Measurements from ENCODE around the gene POMGNT2.

The POMGNT2 gene

DNA sequence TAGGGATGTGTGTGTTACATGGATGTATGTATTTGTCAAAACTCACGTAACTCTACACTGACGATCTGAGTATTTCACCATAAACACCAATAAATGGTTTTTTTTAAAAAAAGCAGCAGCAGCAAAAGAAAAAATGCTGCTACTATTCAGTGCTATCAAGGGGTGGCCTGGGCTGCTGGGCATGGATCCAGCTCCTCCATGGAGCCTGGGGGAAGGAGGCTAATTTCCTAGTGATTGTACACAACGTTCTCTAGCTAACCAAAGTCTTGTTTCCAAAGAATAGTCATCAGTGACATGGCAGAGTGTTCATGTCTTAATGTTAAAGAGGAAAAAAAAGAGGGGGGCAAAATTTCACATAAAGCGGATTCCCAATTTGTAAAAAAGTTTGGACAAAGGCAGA, 29.0 kb downstream of the POMGNT2 start:
- Histone ChIP-seq H3K4me3 (ENCODE audit: low read length in 2 of 2) (no peak overlapping the region), H2AFZ (ENCODE audit: low read length) (no peak overlapping the region), H3K23ac (ENCODE audit: low read depth, low read length, poor library complexity) (no peak overlapping the region), H4K91ac (ENCODE audit: low read depth, low read length, poor library complexity) (no peak overlapping the region), H2BK12ac (ENCODE audit: low read length) (no peak overlapping the region), H3K36me3 (replicated peaks in 1 of 2; ENCODE audit: control insufficient read depth in 2 of 2, insufficient read depth in 2 of 2, low read length in 2 of 2) (peaks cover 22 to 25% of the 10 kb centered on the region in 2 donors), H3K4me1 (ENCODE audit: control insufficient read depth in 2 of 2, insufficient read depth in 1 of 2, low read depth in 1 of 2, low read length in 2 of 2) (no peaks in the 10 kb centered on the region), H3K27me3 (ENCODE audit: control insufficient read depth in 3 of 3, insufficient read depth in 3 of 3, low read depth in 1 of 3, low read length in 3 of 3) (no peaks in the 10 kb centered on the region), H3K4me2 (ENCODE audit: insufficient read depth, low read length, poor library complexity, severe bottlenecking) (no peak overlapping the region), H2BK120ac (ENCODE audit: low read depth, low read length) (no peak overlapping the region), H3K14ac (ENCODE audit: low read length) (no peak overlapping the region), H2BK5ac (ENCODE audit: low read length) (no peak overlapping the region), H2AK5ac (ENCODE audit: low read depth, low read length) (no peak overlapping the region), H3K9me3 (replicated peaks in 1 of 2; ENCODE audit: control insufficient read depth in 2 of 2, insufficient read depth in 1 of 2, low read depth in 1 of 2, low read length in 2 of 2) (peaks cover 0 to 16% of the 10 kb centered on the region in 2 donors), H3K79me1 (ENCODE audit: low read depth, low read length) (no peaks in the 10 kb centered on the region), H3K9ac (ENCODE audit: low read depth, low read length, poor library complexity) (no peak overlapping the region), H3K18ac (ENCODE audit: low read length) (no peak overlapping the region), H2BK15ac (ENCODE audit: low read length) (no peak overlapping the region), H3K4ac (ENCODE audit: low read length) (no peak overlapping the region), H3K27ac (replicated peaks; ENCODE audit: low read length) (no peak overlapping the region), H4K8ac (ENCODE audit: low read depth, low read length) (no peak overlapping the region)
- DNase-seq (ENCODE audit: low spot score) = no peak
- WGBS, 2 donors (ENCODE audit: extremely low coverage in 2 of 2, insufficient read length in 2 of 2, insufficient replicate concordance in 1 of 2) = no CpG with 5 or more reads among the region's 4 CpGs

DNA sequence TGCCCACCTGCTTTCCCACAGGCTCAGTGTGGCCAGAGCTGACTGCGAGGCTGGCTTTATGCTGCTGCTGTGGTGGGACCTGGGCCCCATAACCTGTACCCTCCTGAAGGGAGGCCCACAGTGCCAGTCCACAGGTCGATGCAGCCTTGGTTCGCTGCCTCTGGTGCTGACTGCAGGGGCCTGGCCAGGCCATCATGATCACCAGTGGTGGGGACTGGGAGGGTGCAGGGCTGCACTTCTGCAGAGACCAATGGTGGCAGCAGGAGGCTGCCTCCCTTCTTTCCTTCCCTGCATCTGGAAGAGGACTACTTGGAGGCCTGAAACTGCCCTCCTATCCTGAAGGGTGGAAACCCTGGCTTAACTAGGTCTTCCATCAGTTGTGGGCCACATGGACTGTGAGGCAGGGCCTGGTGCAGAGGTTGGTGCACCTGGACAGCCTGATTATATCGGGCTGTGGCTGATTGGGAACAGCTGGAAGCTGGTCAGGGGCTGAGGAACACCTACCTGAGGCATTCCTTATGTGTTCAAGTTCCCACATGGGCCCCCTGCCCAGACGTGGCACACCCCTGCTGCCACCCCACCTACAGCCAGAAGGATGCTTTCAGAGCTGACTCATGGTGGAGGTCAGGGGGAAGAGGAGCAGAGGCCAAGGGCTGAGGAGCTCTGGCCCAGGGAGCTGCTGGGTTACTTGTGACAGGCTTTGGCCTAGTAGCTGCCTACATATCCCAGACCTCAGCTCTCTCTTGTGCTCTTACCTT, 29.8 kb downstream of the POMGNT2 start:
- H2AK5ac ChIP-seq (ENCODE audit: low read depth, low read length) = no peak overlapping the region
- peaks cover 20 to 24% of the 10 kb centered on the region in 2 donors for H3K36me3 ChIP-seq (replicated peaks in 1 of 2; ENCODE audit: control insufficient read depth in 2 of 2, insufficient read depth in 2 of 2, low read length in 2 of 2)
- H3K4me2 ChIP-seq (ENCODE audit: insufficient read depth, low read length, poor library complexity, severe bottlenecking) = no peak overlapping the region
- H3K14ac ChIP-seq (ENCODE audit: low read length) = peak overlapping the region; percentile 60
- no CpG with 5 or more reads among the region's 5 CpGs for WGBS, 2 donors (ENCODE audit: extremely low coverage in 2 of 2, insufficient read length in 2 of 2, insufficient replicate concordance in 1 of 2)
- no peak overlapping the region for H2BK120ac ChIP-seq (ENCODE audit: low read depth, low read length)
- H3K18ac ChIP-seq (ENCODE audit: low read length) = no peak overlapping the region
- DNase-seq (ENCODE audit: low spot score) = no peak
- H3K27ac ChIP-seq (replicated peaks; ENCODE audit: low read length) = no peak overlapping the region
- H2BK5ac ChIP-seq (ENCODE audit: low read length) = no peak overlapping the region
- no peak overlapping the region for H3K4me3 ChIP-seq (ENCODE audit: low read length in 2 of 2)
- H4K91ac ChIP-seq (ENCODE audit: low read depth, low read length, poor library complexity) = no peak overlapping the region
- no peak overlapping the region for H2BK15ac ChIP-seq (ENCODE audit: low read length)
- no peaks in the 10 kb centered on the region for H3K4me1 ChIP-seq (ENCODE audit: control insufficient read depth in 2 of 2, insufficient read depth in 1 of 2, low read depth in 1 of 2, low read length in 2 of 2)
- H2AFZ ChIP-seq (ENCODE audit: low read length) = no peak overlapping the region
- no peak overlapping the region for H3K4ac ChIP-seq (ENCODE audit: low read length)
- H3K27me3 ChIP-seq (ENCODE audit: control insufficient read depth in 3 of 3, insufficient read depth in 3 of 3, low read depth in 1 of 3, low read length in 3 of 3) = no peaks in the 10 kb centered on the region
- no peaks in the 10 kb centered on the region for H3K79me1 ChIP-seq (ENCODE audit: low read depth, low read length)
- H3K23ac ChIP-seq (ENCODE audit: low read depth, low read length, poor library complexity) = peak overlapping the region; percentile 83
- peaks cover 0 to 11% of the 10 kb centered on the region in 2 donors for H3K9me3 ChIP-seq (replicated peaks in 1 of 2; ENCODE audit: control insufficient read depth in 2 of 2, insufficient read depth in 1 of 2, low read depth in 1 of 2, low read length in 2 of 2)
- H3K9ac ChIP-seq (ENCODE audit: low read depth, low read length, poor library complexity) = peak overlapping the region; percentile 1
- H4K8ac ChIP-seq (ENCODE audit: low read depth, low read length) = no peak overlapping the region
- no peak overlapping the region for H2BK12ac ChIP-seq (ENCODE audit: low read length)

DNA sequence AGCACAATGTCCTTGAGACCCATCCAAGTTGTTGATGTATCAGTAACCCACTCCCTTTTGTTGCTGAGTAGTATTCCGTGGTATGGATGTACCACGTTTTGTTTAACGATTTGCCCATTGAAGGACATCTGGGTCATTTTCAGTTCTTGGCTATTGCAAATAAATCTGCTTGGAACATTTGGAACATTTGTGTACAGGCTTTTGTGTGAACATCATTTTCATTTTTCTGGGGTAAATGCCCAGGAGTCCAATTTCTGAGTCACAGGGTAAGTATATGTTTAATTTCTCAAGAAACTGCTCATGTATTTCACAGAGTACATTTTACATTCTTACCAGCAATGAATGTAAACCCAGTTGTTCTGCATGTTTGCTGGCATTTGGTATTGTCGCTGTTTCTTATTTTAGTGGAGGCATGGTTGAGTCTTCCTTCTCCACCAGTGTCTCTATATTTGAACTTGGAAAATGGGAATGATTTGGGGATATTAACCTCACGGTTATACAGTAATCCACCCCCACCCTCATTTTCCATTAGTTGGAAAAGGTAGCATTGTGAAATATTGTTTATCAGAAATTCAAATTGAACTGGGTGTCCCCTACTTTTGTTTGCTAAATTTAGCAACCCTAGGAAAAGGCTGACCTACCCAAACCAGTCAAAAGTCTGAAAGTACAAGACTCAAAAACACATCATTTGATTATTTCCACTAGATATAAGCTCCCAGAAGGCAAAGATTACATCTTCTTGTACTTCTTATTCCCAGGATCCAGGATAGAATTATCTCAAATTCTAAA, 30.8 kb downstream of the POMGNT2 start:
- Histone ChIP-seq H2AFZ (ENCODE audit: low read length) (no peak overlapping the region), H2BK5ac (ENCODE audit: low read length) (no peak overlapping the region), H3K79me1 (ENCODE audit: low read depth, low read length) (no peaks in the 10 kb centered on the region), H3K23ac (ENCODE audit: low read depth, low read length, poor library complexity) (no peak overlapping the region), H4K8ac (ENCODE audit: low read depth, low read length) (no peak overlapping the region), H2AK5ac (ENCODE audit: low read depth, low read length) (no peak overlapping the region), H3K9me3 (replicated peaks in 1 of 2; ENCODE audit: control insufficient read depth in 2 of 2, insufficient read depth in 1 of 2, low read depth in 1 of 2, low read length in 2 of 2) (peaks cover 0 to 3% of the 10 kb centered on the region in 2 donors), H3K18ac (ENCODE audit: low read length) (no peak overlapping the region), H3K14ac (ENCODE audit: low read length) (no peak overlapping the region), H3K4ac (ENCODE audit: low read length) (no peak overlapping the region), H2BK120ac (ENCODE audit: low read depth, low read length) (no peak overlapping the region), H3K27ac (replicated peaks; ENCODE audit: low read length) (no peak overlapping the region), H2BK15ac (ENCODE audit: low read length) (no peak overlapping the region), H3K4me1 (ENCODE audit: control insufficient read depth in 2 of 2, insufficient read depth in 1 of 2, low read depth in 1 of 2, low read length in 2 of 2) (no peaks in the 10 kb centered on the region), H3K36me3 (replicated peaks in 1 of 2; ENCODE audit: control insufficient read depth in 2 of 2, insufficient read depth in 2 of 2, low read length in 2 of 2) (peaks cover 10 to 14% of the 10 kb centered on the region in 2 donors), H3K4me2 (ENCODE audit: insufficient read depth, low read length, poor library complexity, severe bottlenecking) (no peak overlapping the region), H3K27me3 (ENCODE audit: control insufficient read depth in 3 of 3, insufficient read depth in 3 of 3, low read depth in 1 of 3, low read length in 3 of 3) (no peaks in the 10 kb centered on the region), H2BK12ac (ENCODE audit: low read length) (no peak overlapping the region), H3K9ac (ENCODE audit: low read depth, low read length, poor library complexity) (no peak overlapping the region), H4K91ac (ENCODE audit: low read depth, low read length, poor library complexity) (no peak overlapping the region), H3K4me3 (ENCODE audit: low read length in 2 of 2) (no peak overlapping the region)
- WGBS, 2 donors (ENCODE audit: extremely low coverage in 2 of 2, insufficient read length in 2 of 2, insufficient replicate concordance in 1 of 2) = no CpG with 5 or more reads among the region's 5 CpGs
- DNase-seq (ENCODE audit: low spot score) = no peak

DNA sequence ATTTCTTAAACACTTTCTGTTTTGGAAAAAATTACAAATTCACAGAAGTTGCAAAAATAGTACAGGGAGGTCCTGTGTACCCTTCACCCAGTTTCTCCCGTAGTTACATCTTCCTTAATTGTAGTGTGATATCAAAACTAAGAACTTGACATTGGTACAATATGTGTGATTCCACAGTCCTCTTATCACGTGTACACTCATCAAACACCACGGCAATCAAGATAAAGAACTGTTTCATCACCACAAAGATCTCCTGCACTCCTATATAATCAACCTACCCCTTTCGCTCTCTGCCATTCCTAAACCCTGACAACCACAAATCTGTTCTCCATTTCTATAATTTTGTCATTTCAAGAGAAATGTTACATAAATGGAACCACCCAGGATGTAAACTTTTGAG, 31.4 kb downstream of the POMGNT2 start:
- H2BK12ac ChIP-seq (ENCODE audit: low read length) = no peak overlapping the region
- no peak overlapping the region for H3K23ac ChIP-seq (ENCODE audit: low read depth, low read length, poor library complexity)
- no peak overlapping the region for H2BK120ac ChIP-seq (ENCODE audit: low read depth, low read length)
- H2BK15ac ChIP-seq (ENCODE audit: low read length) = no peak overlapping the region
- H2AK5ac ChIP-seq (ENCODE audit: low read depth, low read length) = no peak overlapping the region
- H3K4ac ChIP-seq (ENCODE audit: low read length) = no peak overlapping the region
- H3K4me3 ChIP-seq (ENCODE audit: low read length in 2 of 2) = no peak overlapping the region
- no peak overlapping the region for H3K27ac ChIP-seq (replicated peaks; ENCODE audit: low read length)
- no peak overlapping the region for H2AFZ ChIP-seq (ENCODE audit: low read length)
- no peak overlapping the region for H3K9ac ChIP-seq (ENCODE audit: low read depth, low read length, poor library complexity)
- H4K91ac ChIP-seq (ENCODE audit: low read depth, low read length, poor library complexity) = no peak overlapping the region
- no peak overlapping the region for H3K14ac ChIP-seq (ENCODE audit: low read length)
- no peaks in the 10 kb centered on the region for H3K27me3 ChIP-seq (ENCODE audit: control insufficient read depth in 3 of 3, insufficient read depth in 3 of 3, low read depth in 1 of 3, low read length in 3 of 3)
- no CpG with 5 or more reads among the region's 4 CpGs for WGBS, 2 donors (ENCODE audit: extremely low coverage in 2 of 2, insufficient read length in 2 of 2, insufficient replicate concordance in 1 of 2)
- no peaks in the 10 kb centered on the region for H3K4me1 ChIP-seq (ENCODE audit: control insufficient read depth in 2 of 2, insufficient read depth in 1 of 2, low read depth in 1 of 2, low read length in 2 of 2)
- no peak overlapping the region for H2BK5ac ChIP-seq (ENCODE audit: low read length)
- H3K36me3 ChIP-seq (replicated peaks in 1 of 2; ENCODE audit: control insufficient read depth in 2 of 2, insufficient read depth in 2 of 2, low read length in 2 of 2) = peaks cover 4 to 8% of the 10 kb centered on the region in 2 donors
- H3K4me2 ChIP-seq (ENCODE audit: insufficient read depth, low read length, poor library complexity, severe bottlenecking) = no peak overlapping the region
- no peak overlapping the region for H4K8ac ChIP-seq (ENCODE audit: low read depth, low read length)
- H3K9me3 ChIP-seq (replicated peaks in 1 of 2; ENCODE audit: control insufficient read depth in 2 of 2, insufficient read depth in 1 of 2, low read depth in 1 of 2, low read length in 2 of 2) = no peaks in the 10 kb centered on the region
- no peak overlapping the region for H3K18ac ChIP-seq (ENCODE audit: low read length)
- no peak for DNase-seq (ENCODE audit: low spot score)
- no peaks in the 10 kb centered on the region for H3K79me1 ChIP-seq (ENCODE audit: low read depth, low read length)
